Measurements from ENCODE around the gene BMPR1B. TPM values are rescaled to one million over a fixed set of nuclear protein-coding genes. Genes with fewer than 3 reads are reported as not detected.

The BMPR1B gene
- total and polyA plus RNA-seq, 9 of the 15 experiments (the other 6 are each of a cell fraction or from before 2014, with no cell fraction given): 0.01 TPM; not detected in 8

- 0% methylated on average over 1 of the region's 1 CpG for WGBS (ENCODE audit: insufficient coverage, low coverage, missing lambda C conversion rate)
- Histone ChIP-seq H3K4me2 (ENCODE audit: insufficient read depth, low read length) (no peak overlapping the region), H3K4me1 (replicated peaks in 1 of 2; ENCODE audit: control insufficient read depth in 2 of 2, insufficient read depth in 2 of 2, low read length in 2 of 2) (no peaks in the 10 kb centered on the region), H3K27me3 (ENCODE audit: control insufficient read depth in 2 of 2, insufficient read depth in 2 of 2, low read length in 2 of 2) (no peaks in the 10 kb centered on the region), H3K36me3 (ENCODE audit: control insufficient read depth, insufficient read depth, low read length) (no peaks in the 10 kb centered on the region), H3K4me3 (no peak overlapping the region), H3K9ac (ENCODE audit: insufficient read depth in 1 of 2, low read depth in 2 of 2, low read length in 2 of 2) (no peak overlapping the region), H3K27ac (ENCODE audit: extremely low read depth, low read depth, low read length) (no peak overlapping the region), H3K79me2 (ENCODE audit: control insufficient read depth, insufficient read depth, low read length) (no peaks in the 10 kb centered on the region), H3K9me1 (ENCODE audit: control insufficient read depth, insufficient read depth, low read length) (no peaks in the 10 kb centered on the region), H4K20me1 (replicated peaks; ENCODE audit: control insufficient read depth, insufficient read depth, low read length) (no peaks in the 10 kb centered on the region), H3K9me3 (replicated peaks; ENCODE audit: control insufficient read depth, insufficient read depth, low read depth, low read length) (no peaks in the 10 kb centered on the region), H2AFZ (ENCODE audit: low read depth, low read length) (no peak overlapping the region)
- DNase-seq (ENCODE audit: extremely low read depth in 1 of 4, low spot score in 3 of 4) (no peak), ATAC-seq (no peak), FAIRE-seq (no peak)
- intact Hi-C loops (cut with micrococcal nuclease): no loop called here
- BruUV-seq (replicated peaks): no TSS peak
- CTCF ChIA-PET (ENCODE audit: low intra/inter-chr PET ratio): no interaction called here
- in situ Hi-C loops (cut with MboI): no loop called here
- POLR2A ChIA-PET: no interaction called here
- no peak for TF ChIP-seq ZNF668 (CRISPR knock-in tag; IDR thresholded peaks at IDR 0.05)
- no peak for TF ChIP-seq TBL1XR1 (IDR thresholded peaks at IDR 0.05; ENCODE audit: low read length in 2 of 2)
- TF ChIP-seq HDAC1 (IDR thresholded peaks at IDR 0.05): no peak
- TF ChIP-seq NCOA6 (IDR thresholded peaks at IDR 0.05): no peak
- TF ChIP-seq, protein P1, sequence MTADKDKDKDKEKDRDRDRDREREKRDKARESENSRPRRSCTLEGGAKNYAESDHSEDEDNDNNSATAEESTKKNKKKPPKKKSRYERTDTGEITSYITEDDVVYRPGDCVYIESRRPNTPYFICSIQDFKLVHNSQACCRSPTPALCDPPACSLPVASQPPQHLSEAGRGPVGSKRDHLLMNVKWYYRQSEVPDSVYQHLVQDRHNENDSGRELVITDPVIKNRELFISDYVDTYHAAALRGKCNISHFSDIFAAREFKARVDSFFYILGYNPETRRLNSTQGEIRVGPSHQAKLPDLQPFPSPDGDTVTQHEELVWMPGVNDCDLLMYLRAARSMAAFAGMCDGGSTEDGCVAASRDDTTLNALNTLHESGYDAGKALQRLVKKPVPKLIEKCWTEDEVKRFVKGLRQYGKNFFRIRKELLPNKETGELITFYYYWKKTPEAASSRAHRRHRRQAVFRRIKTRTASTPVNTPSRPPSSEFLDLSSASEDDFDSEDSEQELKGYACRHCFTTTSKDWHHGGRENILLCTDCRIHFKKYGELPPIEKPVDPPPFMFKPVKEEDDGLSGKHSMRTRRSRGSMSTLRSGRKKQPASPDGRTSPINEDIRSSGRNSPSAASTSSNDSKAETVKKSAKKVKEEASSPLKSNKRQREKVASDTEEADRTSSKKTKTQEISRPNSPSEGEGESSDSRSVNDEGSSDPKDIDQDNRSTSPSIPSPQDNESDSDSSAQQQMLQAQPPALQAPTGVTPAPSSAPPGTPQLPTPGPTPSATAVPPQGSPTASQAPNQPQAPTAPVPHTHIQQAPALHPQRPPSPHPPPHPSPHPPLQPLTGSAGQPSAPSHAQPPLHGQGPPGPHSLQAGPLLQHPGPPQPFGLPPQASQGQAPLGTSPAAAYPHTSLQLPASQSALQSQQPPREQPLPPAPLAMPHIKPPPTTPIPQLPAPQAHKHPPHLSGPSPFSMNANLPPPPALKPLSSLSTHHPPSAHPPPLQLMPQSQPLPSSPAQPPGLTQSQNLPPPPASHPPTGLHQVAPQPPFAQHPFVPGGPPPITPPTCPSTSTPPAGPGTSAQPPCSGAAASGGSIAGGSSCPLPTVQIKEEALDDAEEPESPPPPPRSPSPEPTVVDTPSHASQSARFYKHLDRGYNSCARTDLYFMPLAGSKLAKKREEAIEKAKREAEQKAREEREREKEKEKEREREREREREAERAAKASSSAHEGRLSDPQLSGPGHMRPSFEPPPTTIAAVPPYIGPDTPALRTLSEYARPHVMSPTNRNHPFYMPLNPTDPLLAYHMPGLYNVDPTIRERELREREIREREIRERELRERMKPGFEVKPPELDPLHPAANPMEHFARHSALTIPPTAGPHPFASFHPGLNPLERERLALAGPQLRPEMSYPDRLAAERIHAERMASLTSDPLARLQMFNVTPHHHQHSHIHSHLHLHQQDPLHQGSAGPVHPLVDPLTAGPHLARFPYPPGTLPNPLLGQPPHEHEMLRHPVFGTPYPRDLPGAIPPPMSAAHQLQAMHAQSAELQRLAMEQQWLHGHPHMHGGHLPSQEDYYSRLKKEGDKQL (CRISPR knock-in tag; IDR thresholded peaks at IDR 0.05; ENCODE audit: borderline replicate concordance): no peak
- TF ChIP-seq SMAD1 (IDR thresholded peaks at IDR 0.05; ENCODE audit: low read depth, low read length, partially characterized antibody): no peak
- TF ChIP-seq ZC3H4 (CRISPR knock-in tag; IDR thresholded peaks at IDR 0.05; ENCODE audit: borderline replicate concordance): no peak
- no peak for TF ChIP-seq TAF9B (IDR thresholded peaks at IDR 0.05; ENCODE audit: partially characterized antibody)
- TF ChIP-seq, protein P2, sequence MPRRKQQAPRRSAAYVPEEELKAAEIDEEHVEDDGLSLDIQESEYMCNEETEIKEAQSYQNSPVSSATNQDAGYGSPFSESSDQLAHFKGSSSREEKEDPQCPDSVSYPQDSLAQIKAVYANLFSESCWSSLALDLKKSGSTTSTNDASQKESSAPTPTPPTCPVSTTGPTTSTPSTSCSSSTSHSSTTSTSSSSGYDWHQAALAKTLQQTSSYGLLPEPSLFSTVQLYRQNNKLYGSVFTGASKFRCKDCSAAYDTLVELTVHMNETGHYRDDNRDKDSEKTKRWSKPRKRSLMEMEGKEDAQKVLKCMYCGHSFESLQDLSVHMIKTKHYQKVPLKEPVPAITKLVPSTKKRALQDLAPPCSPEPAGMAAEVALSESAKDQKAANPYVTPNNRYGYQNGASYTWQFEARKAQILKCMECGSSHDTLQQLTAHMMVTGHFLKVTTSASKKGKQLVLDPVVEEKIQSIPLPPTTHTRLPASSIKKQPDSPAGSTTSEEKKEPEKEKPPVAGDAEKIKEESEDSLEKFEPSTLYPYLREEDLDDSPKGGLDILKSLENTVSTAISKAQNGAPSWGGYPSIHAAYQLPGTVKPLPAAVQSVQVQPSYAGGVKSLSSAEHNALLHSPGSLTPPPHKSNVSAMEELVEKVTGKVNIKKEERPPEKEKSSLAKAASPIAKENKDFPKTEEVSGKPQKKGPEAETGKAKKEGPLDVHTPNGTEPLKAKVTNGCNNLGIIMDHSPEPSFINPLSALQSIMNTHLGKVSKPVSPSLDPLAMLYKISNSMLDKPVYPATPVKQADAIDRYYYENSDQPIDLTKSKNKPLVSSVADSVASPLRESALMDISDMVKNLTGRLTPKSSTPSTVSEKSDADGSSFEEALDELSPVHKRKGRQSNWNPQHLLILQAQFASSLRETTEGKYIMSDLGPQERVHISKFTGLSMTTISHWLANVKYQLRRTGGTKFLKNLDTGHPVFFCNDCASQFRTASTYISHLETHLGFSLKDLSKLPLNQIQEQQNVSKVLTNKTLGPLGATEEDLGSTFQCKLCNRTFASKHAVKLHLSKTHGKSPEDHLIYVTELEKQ (CRISPR knock-in tag; IDR thresholded peaks at IDR 0.05): no peak
- TF ChIP-seq KLF1 (tag; IDR thresholded peaks at IDR 0.05): no peak
- TF ChIP-seq ZNF384 (IDR thresholded peaks at IDR 0.05; ENCODE audit: low read depth, low read length): no peak
- no peak for TF ChIP-seq UBTF (IDR thresholded peaks at IDR 0.05; ENCODE audit: borderline replicate concordance in 1 of 2, low read depth in 2 of 2, low read length in 2 of 2)
Observed at GRCh38 chr4:94833394-94833793, 75.6 kb downstream of the BMPR1B start.
